ENCODE results near the gene ATP5F1E.
"Not testable (repeated sequence)": the region's sequence is repeated elsewhere in the genome, so short reads cannot be mapped to it uniquely, and the experiment has no call there.

Gene ATP5F1E

DNA sequence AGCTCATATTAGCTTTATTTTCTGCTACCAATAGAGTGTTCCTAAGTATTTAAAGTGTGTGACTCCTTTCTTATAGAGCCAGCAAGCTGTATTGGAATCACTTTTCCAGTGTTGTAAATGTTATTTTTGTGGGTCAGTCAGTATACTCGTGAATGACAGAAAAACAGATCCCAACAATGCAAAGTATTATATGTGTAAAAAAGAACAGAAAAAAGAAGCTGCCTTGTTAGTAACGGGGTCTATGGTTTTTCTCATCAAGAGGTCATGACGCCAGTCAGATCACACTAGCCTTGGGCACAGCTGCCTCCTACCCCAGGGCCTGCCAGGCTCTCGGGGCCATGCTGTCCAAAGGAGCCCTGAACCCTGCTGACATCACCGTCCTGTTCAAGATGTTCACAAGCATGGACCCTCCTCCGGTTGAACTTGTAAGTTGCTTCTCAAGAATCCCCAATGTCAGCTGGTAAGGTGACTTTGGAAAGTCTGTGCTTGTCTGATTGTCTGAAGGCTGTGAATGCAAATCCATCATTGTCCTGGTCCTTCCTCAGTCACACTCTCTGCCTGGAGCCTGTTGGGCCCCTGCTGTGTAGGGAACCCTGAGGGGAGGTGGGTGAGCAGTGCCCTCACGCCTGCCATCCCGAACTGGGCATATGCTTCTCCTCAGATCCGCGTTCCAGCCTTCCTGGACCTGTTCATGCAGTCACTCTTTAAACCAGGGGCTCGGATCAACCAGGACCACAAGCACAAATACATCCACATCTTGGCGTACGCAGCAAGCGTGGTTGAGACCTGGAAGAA is 41.3 kb downstream of the ATP5F1E start:
- Mint-ChIP-seq H3K4me1 (ENCODE audit: low read depth) (peaks cover 16% of the 10 kb centered on the region), H3K27ac (no peak overlapping the region), H3K36me3 (ENCODE audit: low read depth) (peaks cover 72% of the 10 kb centered on the region), H3K9me3 (no peaks in the 10 kb centered on the region), H3K27me3 (ENCODE audit: low read depth) (no peaks in the 10 kb centered on the region), H3K4me3 (no peak overlapping the region)
- DNase-seq (ENCODE audit: low spot score) = no peak

DNA sequence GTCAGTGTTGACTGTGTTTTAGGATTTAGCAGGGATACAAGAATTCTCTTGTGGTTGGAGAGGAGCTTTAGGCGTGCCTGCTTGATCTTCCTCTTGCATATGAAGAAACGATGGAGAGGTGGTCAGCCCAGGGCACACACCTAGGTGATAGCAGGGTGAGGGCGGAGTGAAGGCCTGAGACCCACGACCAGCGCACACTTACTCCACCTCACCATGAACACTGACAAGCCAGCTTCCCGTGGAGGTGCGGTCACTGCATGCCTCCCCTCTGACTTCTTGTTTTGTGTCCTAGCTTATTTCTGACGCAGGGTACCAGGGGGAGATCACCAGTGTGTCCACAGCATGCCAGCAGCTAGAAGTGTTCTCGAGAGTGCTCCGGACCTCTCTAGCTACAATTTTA is 42.9 kb downstream of the ATP5F1E start:
- Mint-ChIP-seq H3K27me3 (ENCODE audit: low read depth) (no peaks in the 10 kb centered on the region), H3K4me1 (ENCODE audit: low read depth) (peaks cover 28% of the 10 kb centered on the region), H3K9me3 (no peaks in the 10 kb centered on the region), H3K27ac (no peak overlapping the region), H3K4me3 (no peak overlapping the region), H3K36me3 (ENCODE audit: low read depth) (peaks cover 67% of the 10 kb centered on the region)
- no peak for DNase-seq (ENCODE audit: low spot score)

DNA sequence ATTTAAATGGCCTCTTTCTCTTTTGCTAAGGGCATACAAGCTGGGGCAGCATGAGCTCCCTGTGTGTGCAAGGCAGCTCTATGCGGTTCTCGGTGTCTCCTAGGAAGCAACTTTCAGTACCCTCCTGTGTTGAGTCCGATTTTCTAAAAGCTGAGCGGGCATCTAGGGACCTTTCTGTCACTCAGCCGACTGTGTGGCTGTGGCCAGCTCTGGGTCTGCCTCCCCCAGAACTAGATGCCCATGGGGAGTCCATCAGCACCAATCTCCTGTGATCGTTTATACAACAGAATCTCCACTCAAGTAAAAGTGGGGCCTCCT is 43.6 kb downstream of the ATP5F1E start:
- peaks cover 32% of the 10 kb centered on the region for H3K4me1 Mint-ChIP-seq (ENCODE audit: low read depth)
- H3K9me3 Mint-ChIP-seq = no peaks in the 10 kb centered on the region
- no peak overlapping the region for H3K4me3 Mint-ChIP-seq
- no peak for DNase-seq (ENCODE audit: low spot score)
- no peak overlapping the region for H3K27ac Mint-ChIP-seq
- H3K36me3 Mint-ChIP-seq (ENCODE audit: low read depth) = peaks cover 68% of the 10 kb centered on the region
- no peaks in the 10 kb centered on the region for H3K27me3 Mint-ChIP-seq (ENCODE audit: low read depth)

DNA sequence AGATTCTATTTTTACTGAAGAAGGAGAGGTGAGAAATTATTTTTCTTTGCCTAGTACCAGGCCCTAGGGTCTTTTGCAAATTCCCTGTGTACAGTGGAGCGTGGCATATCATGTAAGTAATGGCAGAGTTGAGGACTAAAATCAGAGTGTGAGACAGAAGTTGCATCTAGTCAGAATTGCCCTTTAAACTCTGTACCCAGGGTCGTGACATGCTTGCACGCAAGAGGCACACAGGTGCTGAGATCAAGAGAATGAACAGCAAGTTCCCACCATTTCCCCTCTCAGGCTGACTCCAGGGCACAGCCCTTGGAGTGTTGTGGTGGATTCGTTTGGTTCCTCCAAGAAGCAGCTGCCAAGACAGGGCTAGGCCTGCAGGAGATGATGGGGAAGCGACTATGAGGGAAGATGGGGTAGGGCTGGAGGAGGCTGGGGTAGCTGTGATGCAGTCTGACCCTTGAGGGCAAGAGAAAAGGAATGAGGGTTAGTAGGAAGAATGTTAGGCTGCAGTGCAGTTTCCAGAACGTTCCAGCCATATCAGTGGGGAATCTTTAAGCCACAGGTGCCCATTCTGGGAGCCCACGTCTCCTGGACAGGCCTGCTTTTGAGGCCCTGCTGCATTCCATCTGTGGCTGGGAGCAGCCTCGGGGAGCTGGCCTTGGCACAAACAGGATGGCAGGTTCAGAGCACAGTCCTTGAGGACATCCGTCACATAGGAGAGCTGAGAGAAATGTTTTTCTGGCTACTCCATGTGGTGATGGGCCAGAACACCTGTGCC is 44.2 kb downstream of the ATP5F1E start:
- Mint-ChIP-seq H3K27ac (no peak overlapping the region), H3K27me3 (ENCODE audit: low read depth) (no peaks in the 10 kb centered on the region), H3K4me1 (ENCODE audit: low read depth) (peaks cover 32% of the 10 kb centered on the region), H3K9me3 (no peaks in the 10 kb centered on the region), H3K36me3 (ENCODE audit: low read depth) (peaks cover 65% of the 10 kb centered on the region), H3K4me3 (no peak overlapping the region)
- DNase-seq (ENCODE audit: low spot score) = no peak

DNA sequence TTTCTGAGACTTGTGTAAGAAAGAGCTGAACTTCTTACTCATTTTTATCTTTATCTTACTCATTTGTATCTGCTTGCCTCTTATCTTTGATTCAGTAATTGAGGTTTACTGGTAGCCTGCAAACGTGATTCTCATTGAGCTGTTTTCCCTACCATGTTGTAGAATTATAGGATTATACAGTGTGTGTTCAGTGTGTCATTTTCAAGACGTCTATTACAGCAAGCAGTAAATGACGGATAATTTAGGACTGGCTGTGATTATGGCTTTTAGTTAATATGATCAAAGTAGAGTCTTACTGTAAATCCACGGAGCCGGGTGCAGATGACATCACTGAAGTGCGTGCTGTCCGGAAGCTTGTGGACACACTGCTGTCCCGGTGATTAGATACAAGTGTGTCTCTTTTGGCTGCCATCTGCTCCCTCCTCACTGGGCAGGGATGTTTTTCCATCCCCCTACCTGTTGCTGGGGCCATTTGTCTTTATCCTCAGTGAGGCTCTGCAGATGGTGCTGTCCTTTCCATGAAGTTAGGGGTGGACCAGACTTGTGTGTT is 45.1 kb downstream of the ATP5F1E start:
- H3K4me3 Mint-ChIP-seq = no peak overlapping the region

DNA sequence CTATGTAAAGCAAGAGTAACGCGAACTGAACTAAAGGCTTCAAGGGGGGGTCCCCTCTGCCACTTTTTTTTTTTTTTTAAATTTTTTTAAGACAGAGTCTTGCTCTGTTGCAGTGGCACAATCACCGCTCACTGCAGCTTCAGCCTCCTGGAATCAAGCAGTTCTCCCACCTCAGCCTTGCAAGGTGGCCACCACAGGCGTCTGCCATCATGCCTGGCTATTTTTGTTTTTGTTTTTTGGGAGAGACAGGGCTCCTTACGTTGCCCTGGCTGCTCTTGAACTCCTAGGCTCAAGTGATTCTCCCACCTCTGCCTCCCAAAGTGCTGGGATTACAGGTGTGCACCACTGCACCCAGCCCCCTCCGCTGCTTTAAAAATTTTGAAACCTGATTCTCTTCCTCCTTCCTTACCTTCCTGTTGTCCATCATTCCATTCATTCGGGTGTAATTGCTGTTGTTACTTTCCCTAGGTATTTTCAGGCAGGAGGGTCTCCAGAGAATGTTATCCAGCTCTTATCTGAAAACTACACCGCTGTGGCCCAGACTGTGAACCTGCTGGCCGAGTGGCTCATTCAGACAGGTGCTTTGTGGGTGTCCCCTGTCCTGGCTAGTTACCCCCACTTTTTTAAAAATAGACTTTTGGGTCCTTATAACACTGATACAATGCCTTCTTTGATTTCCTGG is 45.7 kb downstream of the ATP5F1E start:
- Mint-ChIP-seq H3K4me3 (no peak overlapping the region), H3K27ac (no peak overlapping the region), H3K9me3 (no peaks in the 10 kb centered on the region), H3K4me1 (ENCODE audit: low read depth) (peaks cover 36% of the 10 kb centered on the region), H3K27me3 (ENCODE audit: low read depth) (no peaks in the 10 kb centered on the region), H3K36me3 (ENCODE audit: low read depth) (peaks cover 57% of the 10 kb centered on the region)
- no peak for DNase-seq (ENCODE audit: low spot score)

More for the DNA sequence above, 45.1 kb downstream of the ATP5F1E start:
- H3K36me3 Mint-ChIP-seq (ENCODE audit: low read depth) = peaks cover 63% of the 10 kb centered on the region
- H3K9me3 Mint-ChIP-seq = no peaks in the 10 kb centered on the region
- DNase-seq (ENCODE audit: low spot score) = no peak
- peaks cover 37% of the 10 kb centered on the region for H3K4me1 Mint-ChIP-seq (ENCODE audit: low read depth)
- no peak overlapping the region for H3K27ac Mint-ChIP-seq
- H3K27me3 Mint-ChIP-seq (ENCODE audit: low read depth) = no peaks in the 10 kb centered on the region

DNA sequence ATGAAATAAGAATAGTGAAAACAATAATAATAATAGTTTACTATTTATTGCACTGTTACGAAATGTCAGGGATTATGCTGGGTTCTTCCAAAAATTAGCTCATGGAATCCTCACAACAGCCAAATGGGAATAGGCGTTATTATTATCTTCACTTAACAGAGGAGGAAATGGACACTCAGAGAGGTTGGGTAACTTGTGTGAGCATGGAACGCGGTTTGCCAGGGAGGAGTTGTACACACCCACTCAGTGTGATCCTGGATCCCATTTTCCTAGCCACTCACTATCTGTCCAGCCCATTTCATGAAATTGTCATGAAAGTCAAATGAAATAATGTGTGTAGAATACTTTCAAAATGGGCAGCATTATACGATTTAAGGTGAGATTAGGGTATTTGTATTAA is 46.5 kb downstream of the ATP5F1E start:
- no peak overlapping the region for H3K4me3 Mint-ChIP-seq
- peaks cover 36% of the 10 kb centered on the region for H3K4me1 Mint-ChIP-seq (ENCODE audit: low read depth)
- H3K27ac Mint-ChIP-seq = no peak overlapping the region
- no peaks in the 10 kb centered on the region for H3K9me3 Mint-ChIP-seq
- H3K36me3 Mint-ChIP-seq (ENCODE audit: low read depth) = peaks cover 52% of the 10 kb centered on the region
- DNase-seq (ENCODE audit: low spot score) = no peak
- H3K27me3 Mint-ChIP-seq (ENCODE audit: low read depth) = no peaks in the 10 kb centered on the region

DNA sequence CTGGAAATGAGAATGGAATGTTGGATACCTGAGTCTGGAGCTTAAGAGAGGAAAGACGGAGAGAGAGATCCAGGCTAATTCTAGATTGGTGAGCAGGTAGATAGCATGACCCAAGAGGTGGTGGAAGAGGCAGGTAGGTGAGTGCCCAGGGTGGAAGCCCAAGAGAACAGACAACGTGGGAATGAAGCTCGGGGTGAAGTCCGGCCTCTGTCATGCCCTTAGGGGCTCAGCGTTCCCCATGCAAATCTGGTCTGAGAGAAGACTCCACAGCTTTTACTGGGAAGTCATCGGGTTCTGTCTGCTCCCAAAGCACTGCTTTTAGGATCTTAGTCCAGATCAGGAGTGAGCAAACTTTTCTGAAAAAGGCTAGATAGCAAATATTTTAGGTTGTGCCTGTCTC is 47.4 kb downstream of the ATP5F1E start:
- Mint-ChIP-seq H3K4me1 (ENCODE audit: low read depth) (peaks cover 36% of the 10 kb centered on the region), H3K9me3 (no peaks in the 10 kb centered on the region), H3K27ac (no peak overlapping the region), H3K27me3 (ENCODE audit: low read depth) (no peaks in the 10 kb centered on the region), H3K36me3 (ENCODE audit: low read depth) (peaks cover 48% of the 10 kb centered on the region), H3K4me3 (no peak overlapping the region)
- no peak for DNase-seq (ENCODE audit: low spot score)

DNA sequence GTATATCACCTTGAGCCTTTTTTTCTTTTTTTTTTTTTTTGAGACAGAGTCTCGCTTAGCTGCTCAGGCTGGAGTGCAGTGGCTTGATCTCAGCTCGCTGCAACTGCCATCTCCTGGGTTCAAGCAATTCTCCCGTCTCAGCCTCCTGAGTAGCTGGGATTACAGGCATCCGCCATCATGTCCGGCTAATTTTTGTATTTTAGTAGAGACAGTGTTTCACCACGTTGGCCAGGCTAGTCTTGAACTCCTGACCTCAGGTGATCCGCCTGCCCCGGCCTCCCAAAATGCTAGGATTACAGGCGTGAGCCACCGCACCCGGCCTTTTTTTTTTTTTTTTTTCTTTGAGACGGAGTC is 49.0 kb downstream of the ATP5F1E start:
- H3K27ac Mint-ChIP-seq = not testable (repeated sequence)
- H3K4me1 Mint-ChIP-seq (ENCODE audit: low read depth) = peaks cover 36% of the 10 kb centered on the region

DNA sequence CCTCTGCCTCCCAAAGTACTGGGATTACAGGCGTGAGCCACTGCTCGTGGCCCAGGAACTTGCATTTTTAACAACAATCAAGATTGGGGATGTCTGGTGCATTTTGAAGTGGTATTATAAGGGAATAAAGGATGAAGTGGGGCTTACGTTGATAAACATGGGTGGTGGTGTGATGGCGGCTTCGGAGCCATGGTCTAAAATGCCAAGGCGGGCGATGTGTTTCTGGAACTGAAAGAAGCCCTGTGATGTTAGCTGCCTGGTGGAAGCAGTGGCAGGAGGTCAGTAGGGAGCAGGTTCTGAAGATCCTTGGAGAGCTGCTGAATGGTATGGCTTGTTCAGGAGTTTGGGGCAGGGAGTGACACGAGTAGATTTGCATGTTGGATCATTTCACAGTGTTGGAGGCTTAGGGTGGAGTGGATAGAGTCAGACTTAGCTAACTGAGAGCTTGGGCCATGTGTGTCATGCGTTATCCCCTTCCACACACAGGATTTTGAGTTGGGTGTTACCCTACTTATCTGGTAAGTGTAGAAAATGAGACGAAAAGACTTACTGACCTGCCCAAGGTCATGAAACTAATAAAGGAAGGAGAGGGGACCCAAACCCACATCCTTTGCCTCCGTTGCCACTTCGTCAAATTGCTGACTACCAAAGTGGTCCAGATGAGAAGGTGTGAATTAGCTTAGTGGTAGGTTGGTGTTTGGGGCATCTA is 49.6 kb downstream of the ATP5F1E start:
- no peak for DNase-seq (ENCODE audit: low spot score)
- peak overlapping the region; percentile 97 for H3K4me3 Mint-ChIP-seq
- H3K9me3 Mint-ChIP-seq = no peaks in the 10 kb centered on the region
- peaks cover 36% of the 10 kb centered on the region for H3K4me1 Mint-ChIP-seq (ENCODE audit: low read depth)
- H3K27me3 Mint-ChIP-seq (ENCODE audit: low read depth) = peaks cover 11% of the 10 kb centered on the region
- H3K27ac Mint-ChIP-seq = peak overlapping the region; percentile 90
- H3K36me3 Mint-ChIP-seq (ENCODE audit: low read depth) = peaks cover 31% of the 10 kb centered on the region

More for the DNA sequence above, 49.0 kb downstream of the ATP5F1E start:
- H3K9me3 Mint-ChIP-seq; DNase-seq (ENCODE audit: low spot score); H3K4me3 Mint-ChIP-seq: not testable (repeated sequence)
- Mint-ChIP-seq H3K27me3 (ENCODE audit: low read depth) (peaks cover 11% of the 10 kb centered on the region), H3K36me3 (ENCODE audit: low read depth) (peaks cover 36% of the 10 kb centered on the region)

DNA sequence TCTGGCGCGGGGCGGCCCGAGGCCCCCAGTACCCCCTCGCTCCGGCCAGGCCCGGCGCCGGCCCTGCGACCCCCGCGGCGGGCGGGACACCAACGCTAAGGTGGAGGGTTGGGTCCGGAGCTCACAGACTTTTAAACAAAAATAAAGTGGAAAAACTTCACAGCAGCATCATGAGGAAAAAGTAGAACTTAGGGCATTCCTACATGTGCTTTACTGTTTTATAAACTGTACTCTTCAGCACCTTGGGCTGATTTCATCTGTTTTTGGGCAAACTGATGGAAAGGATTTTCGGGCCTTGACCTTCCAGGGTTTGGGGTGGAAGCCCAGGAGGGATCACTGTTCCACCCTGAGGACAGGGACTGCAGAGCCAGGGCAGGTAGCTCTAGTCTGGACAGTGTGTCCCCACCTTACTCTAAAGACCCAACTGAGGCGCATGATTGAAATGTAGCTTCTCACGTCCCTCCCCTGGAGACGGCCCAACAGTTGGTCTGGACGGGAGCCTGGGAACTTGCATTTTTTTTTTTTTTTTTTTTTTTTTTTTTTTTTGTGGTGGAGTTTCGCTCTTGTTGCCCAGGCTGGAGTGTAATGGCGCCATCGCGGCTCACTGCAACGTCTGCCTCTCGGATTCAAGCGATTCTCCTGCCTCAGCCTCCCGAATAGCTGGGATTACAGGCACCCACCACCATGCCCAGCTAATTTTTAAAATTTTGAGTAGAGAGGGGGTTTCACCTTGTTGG is 50.3 kb downstream of the ATP5F1E start:
- Mint-ChIP-seq H3K4me3 (peak overlapping the region; percentile 97), H3K27ac (peak overlapping the region; percentile 90), H3K27me3 (ENCODE audit: low read depth) (peaks cover 11% of the 10 kb centered on the region), H3K36me3 (ENCODE audit: low read depth) (peaks cover 25% of the 10 kb centered on the region), H3K9me3 (no peaks in the 10 kb centered on the region), H3K4me1 (ENCODE audit: low read depth) (peaks cover 34% of the 10 kb centered on the region)
- DNase-seq (ENCODE audit: low spot score) = no peak

DNA sequence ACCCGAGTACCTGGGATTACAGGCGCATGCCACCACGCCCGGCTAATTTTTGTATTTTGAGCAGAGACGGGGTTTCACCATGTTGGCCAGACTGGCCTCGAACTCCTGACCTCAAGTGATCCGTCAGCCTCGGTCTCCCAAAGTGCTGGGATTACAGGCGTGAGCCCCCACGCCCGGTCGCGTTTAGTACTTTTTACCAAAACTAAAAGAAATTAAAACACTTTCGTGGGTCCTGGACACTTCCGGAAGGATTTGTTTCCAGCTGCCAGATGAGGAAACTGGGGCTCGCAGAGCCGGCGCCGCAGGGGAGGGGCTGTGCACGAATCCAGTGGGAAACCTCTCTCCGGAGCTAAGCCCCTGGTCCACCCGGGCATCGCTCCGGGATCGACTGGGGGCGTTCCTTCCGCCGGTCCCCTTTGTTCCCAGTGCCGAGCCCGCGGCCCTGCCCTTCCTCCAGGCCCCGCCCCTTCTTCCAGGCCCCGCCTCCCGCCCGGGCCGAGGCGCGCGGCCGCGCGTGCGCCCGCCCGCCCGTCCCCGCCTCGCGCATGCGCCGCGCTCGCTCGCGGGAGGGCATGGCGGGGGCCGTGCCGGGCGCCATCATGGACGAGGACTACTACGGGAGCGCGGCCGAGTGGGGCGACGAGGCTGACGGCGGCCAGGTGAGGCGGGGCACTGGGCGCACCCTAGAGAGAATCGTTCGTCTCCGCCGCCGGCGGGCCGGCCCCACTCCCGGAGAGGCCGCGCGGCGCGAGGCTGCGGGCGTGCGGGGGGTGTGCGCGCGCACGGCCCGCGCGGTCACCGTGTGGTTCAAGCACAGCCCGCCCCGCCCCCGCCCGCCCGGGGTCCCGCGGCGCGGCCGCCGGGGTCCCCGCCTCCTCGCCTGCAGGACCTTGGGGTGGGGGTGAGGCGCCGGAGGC is 51.2 kb downstream of the ATP5F1E start, which contains the start of gene NELFCD:
NELFCD (plus strand) TSS at position 546 of the 917 bp plus-strand sequence; CDS start at position 600, 54 bp downstream.
- H3K27me3 Mint-ChIP-seq (ENCODE audit: low read depth) = peaks cover 11% of the 10 kb centered on the region
- DNase-seq (ENCODE audit: low spot score) = peak; percentile 86
- peaks cover 20% of the 10 kb centered on the region for H3K36me3 Mint-ChIP-seq (ENCODE audit: low read depth)
- H3K4me3 Mint-ChIP-seq = peak within 1 kb of the TSS; percentile 97
- peaks cover 29% of the 10 kb centered on the region for H3K4me1 Mint-ChIP-seq (ENCODE audit: low read depth)
- H3K27ac Mint-ChIP-seq = peak within 1 kb of the TSS; percentile 90
- H3K9me3 Mint-ChIP-seq = no peaks in the 10 kb centered on the region

Measured in T-helper 2 cell treated with Interferon-gamma antibody and Interleukin-4, amounts not matched to agents 5 μg/mL and 100 μg/mL, for 36 hours (primary cell).